Esophagus squamous epithelium (tissue), 5 donors: ENCODE data around the gene KCNK7. TPM values are rescaled to one million over a fixed set of nuclear protein-coding genes. Genes with fewer than 3 reads are reported as not detected.

ENCODE experiments used
- DNase-seq: peaks from one replicate; lab custom pipeline; 2025; lab: John Stamatoyannopoulos, UW
- H3K27ac ChIP-seq, 4 donors: fragments of 200-600 bp; sonication (generic); one replicate each; pipeline ENCODE4 v1.5.1; 2016 to 2019; ENCODE audit warnings: mild to moderate bottlenecking in 1 of 4
- H3K27me3 ChIP-seq, 4 donors: fragments of 200-600 bp; sonication (generic); 1 replicate in 3 of 4; 2 replicates in 1 of 4; pipeline versions ENCODE4 v1.5.1 to v1.6.0; 2017 to 2021; ENCODE audit warnings: antibody characterized with exemption in 1 of 4
- H3K36me3 ChIP-seq, 3 donors: fragments of 200-600 bp; sonication (generic); one replicate each; pipeline ENCODE4 v1.5.1; 2016 to 2019
- H3K4me1 ChIP-seq, 3 donors: fragments of 200-600 bp; sonication (generic); one replicate each; pipeline ENCODE4 v1.5.1; 2017 to 2019
- H3K4me3 ChIP-seq, 4 donors: fragments of 200-600 bp; sonication (generic); 1 replicate in 3 of 4; 2 replicates in 1 of 4; pipeline ENCODE4 v1.5.1; 2016 to 2019; ENCODE audit warnings: mild to moderate bottlenecking in 2 of 4, moderate library complexity in 1 of 4
- H3K9me3 ChIP-seq, 3 donors: fragments of 200-600 bp; sonication (generic); one replicate each; pipeline ENCODE4 v1.5.1; 2016 to 2019
- CTCF ChIP-seq, 6 experiments: fragments of 450-650 bp in 4 of 6; fragments of 200-600 bp in 2 of 6; sonication (generic) in 2 of 6; IDR thresholded peaks; one replicate each; pipeline ENCODE4 v1.5.1; 2016 to 2019; ENCODE audit warnings: antibody characterized with exemption in 6 of 6, mild to moderate bottlenecking in 4 of 6, moderate library complexity in 4 of 6
- POLR2A ChIP-seq, 4 donors: fragments of 450-650 bp; IDR thresholded peaks; one replicate each; pipeline ENCODE4 v1.6.1; 2017; ENCODE audit warnings: antibody characterized with exemption in 4 of 4, mild to moderate bottlenecking in 4 of 4, moderate library complexity in 3 of 4
- WGBS, 2 donors: methylation state at CpG; one replicate each; pipeline ENCODE4 v1.1.5; 2018; 5-methylcytosine and 5-hydroxymethylcytosine counted together
- intact Hi-C: fragments of 100-400 bp; cut with DNase I; formaldehyde crosslinking; loops from one replicate; pipeline ENCODE4 v1.15.0; 2022
- total RNA-seq, 4 donors: library from RNA; depleted of rRNA; stranded (reverse); fragments of >200 nt; gene quantifications; one replicate each; pipeline ENCODE4 v1.1.0, GENCODE V29; 2016
- donor health status: DM: yes; HTN: yes; CAD: no.

The KCNK7 gene
- total RNA-seq, 4 donors from 2014 or later = 5.5 to 22.5 (median 15.2) TPM

DNA sequence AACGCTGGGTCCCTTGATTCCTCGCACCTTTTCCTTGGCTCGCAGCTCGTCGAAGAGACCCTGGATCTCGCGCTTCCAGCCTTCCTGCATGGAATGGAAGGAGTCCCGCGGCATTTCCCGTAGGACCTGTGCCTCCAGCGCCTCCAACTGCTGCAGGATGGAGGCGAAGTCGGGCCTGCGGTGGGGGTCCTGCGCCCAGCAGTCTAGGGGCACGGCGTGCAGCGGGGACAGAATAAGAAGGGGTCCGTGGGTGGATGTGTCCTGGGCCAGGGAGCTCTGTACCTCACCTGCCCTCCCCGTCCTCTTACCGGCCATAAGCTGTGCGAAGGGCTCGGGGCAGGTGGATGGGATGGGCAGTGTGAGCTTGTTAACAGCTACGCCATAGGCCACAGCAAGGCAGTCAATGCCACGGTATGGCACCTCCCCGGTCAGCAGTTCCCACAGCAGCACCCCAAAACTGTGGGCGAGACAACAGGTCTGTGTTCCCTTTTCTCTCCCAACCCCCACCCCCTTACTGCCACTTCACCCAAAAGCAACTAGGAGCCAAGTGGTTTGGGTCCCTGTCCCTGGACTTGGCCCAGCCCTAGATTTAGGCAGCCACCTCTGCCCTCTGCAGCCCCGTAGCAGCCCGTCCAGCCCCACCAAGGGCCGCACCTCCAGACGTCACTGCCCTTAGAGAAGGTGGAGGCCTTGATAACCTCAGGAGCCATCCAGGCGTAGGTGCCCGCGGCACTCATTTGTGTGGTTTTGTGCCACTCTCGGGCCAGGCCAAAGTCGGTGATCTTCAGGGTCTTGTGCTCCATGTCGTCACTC is 12.2 kb upstream of the KCNK7 start:
- H3K27me3 ChIP-seq = no peaks in the 10 kb centered on the region
- H3K4me1 ChIP-seq = peaks cover 42 to 68% (median 44%) of the 10 kb centered on the region in 3 donors
- H3K36me3 ChIP-seq = peaks cover 13 to 96% (median 18%) of the 10 kb centered on the region in 3 donors
- H3K9me3 ChIP-seq = no peaks in the 10 kb centered on the region
- intact Hi-C loops = no loop called here
- H3K4me3 ChIP-seq = peak overlapping the region in 3 of 4 donors; percentile 32 to 57 (median 38)
- no peak for DNase-seq
- TF ChIP-seq POLR2A (IDR thresholded peaks at IDR 0.05) (no peak), CTCF (IDR thresholded peaks at IDR 0.05) (no peak)
- WGBS, 2 donors = 72 to 75% methylated on average over 5 to 19 of the region's 37 CpGs
- H3K27ac ChIP-seq = peak overlapping the region; percentile 46 to 87 (median 69)

DNA sequence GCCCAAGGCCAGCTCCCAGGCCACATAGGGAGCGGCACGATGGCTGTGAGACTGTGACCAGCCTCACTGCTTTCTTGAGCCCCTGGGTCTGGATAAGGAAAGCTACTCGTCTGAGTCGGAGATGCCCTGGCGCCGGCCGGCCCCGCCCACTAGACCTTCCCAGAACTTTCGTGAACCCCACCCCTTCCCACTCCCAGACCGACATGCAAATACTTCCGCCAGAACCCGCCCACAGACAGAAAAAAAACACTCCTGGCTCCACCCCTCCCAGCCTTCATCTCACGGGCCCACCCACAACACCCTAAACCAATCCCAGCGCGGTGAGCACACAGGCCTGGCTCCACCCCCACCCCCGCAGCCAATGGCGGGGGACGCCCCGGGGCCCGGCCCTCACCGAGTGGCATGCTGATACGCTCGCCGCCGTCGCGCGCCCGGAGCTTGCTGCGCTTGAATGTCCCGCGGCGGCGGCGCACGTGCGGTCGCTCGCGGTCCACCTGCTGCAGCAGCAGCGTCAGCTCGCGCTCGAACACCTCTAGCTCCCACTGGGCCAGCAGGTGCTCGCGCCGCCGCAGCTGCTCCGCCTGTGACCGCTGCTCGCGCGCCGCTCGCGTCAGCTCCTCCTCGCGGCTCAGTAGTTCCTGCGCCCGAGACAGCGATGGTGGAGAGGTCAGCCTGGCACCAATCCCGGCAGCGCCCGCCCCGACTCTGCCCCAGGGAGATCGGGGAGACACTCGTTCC is 11.4 kb upstream of the KCNK7 start:
- peaks cover 34 to 61% (median 36%) of the 10 kb centered on the region in 3 donors for H3K4me1 ChIP-seq
- peaks cover 13 to 96% (median 18%) of the 10 kb centered on the region in 3 donors for H3K36me3 ChIP-seq
- intact Hi-C loops = no loop called here
- DNase-seq = peak; percentile 37
- 40 to 59% methylated on average over 2 to 31 of the region's 67 CpGs for WGBS, 2 donors
- H3K27ac ChIP-seq = peak overlapping the region; percentile 56 to 90 (median 87)
- no peaks in the 10 kb centered on the region for H3K9me3 ChIP-seq
- H3K4me3 ChIP-seq = peak overlapping the region in 3 of 4 donors; percentile 32 to 57 (median 38)
- TF ChIP-seq CTCF (IDR thresholded peaks at IDR 0.05) (peak in 1 of 6 experiments; percentile 13), POLR2A (IDR thresholded peaks at IDR 0.05) (no peak)
- H3K27me3 ChIP-seq = no peaks in the 10 kb centered on the region

GRCh38 chr11:65604258-65604657 is 8.7 kb upstream of the KCNK7 start:
- intact Hi-C loops = no loop called here
- 100% methylated on average over 1 of the region's 1 CpG; no CpG with 5 or more reads in 1 of the 2 donors for WGBS, 2 donors
- no peak for DNase-seq
- Histone ChIP-seq H3K4me1 (peaks cover 10 to 33% (median 15%) of the 10 kb centered on the region in 3 donors), H3K4me3 (no peak overlapping the region), H3K9me3 (no peaks in the 10 kb centered on the region), H3K27me3 (no peaks in the 10 kb centered on the region), H3K36me3 (peaks cover 14 to 83% (median 20%) of the 10 kb centered on the region in 3 donors), H3K27ac (no peak overlapping the region)
- TF ChIP-seq CTCF (IDR thresholded peaks at IDR 0.05) (no peak), POLR2A (IDR thresholded peaks at IDR 0.05) (no peak)

DNA sequence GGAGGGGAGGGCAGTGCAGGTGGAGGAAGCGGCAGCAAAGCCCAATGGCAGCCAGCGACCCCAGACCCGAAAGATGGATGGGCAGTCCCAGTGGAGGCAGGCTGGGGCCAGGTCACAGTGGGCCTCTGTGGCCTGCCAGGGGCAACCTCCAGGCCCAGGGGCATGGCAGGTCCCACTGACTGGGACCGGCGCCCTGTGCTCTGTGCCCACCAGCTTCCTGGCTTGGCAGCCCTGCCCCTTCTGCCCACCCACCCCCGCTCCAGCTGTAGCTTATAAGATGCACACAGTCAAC is 4.3 kb upstream of the KCNK7 start:
- no CpG with 5 or more reads among the region's 6 CpGs for WGBS, 2 donors
- TF ChIP-seq CTCF (IDR thresholded peaks at IDR 0.05) (no peak), POLR2A (IDR thresholded peaks at IDR 0.05) (no peak)
- intact Hi-C loops = no loop called here
- Histone ChIP-seq H3K27me3 (no peaks in the 10 kb centered on the region), H3K4me3 (no peak overlapping the region), H3K9me3 (no peaks in the 10 kb centered on the region), H3K27ac (no peak overlapping the region), H3K36me3 (peaks cover 26 to 65% (median 29%) of the 10 kb centered on the region in 3 donors), H3K4me1 (peaks cover 8 to 14% (median 10%) of the 10 kb centered on the region in 3 donors)
- no peak for DNase-seq
